ENCODE measurements around the gene AKT3.

AKT3 gene

GRCh38 chr1:243471754-243472745 lies 378.0 kb downstream of the AKT3 start:
- no peak overlapping the region for H3K4me3 ChIP-seq (ENCODE audit: low read depth, low read length)
- DNase-seq (ENCODE audit: low read depth): no peak
- TF ChIP-seq CTCF (IDR thresholded peaks at IDR 0.05; ENCODE audit: control insufficient read depth, extremely low read depth, insufficient read depth): no peak

GRCh38 chr1:243471026-243471685 lies 378.9 kb downstream of the AKT3 start:
- DNase-seq (ENCODE audit: low read depth): no peak
- TF ChIP-seq CTCF (IDR thresholded peaks at IDR 0.05; ENCODE audit: control insufficient read depth, extremely low read depth, insufficient read depth): no peak
- no peak overlapping the region for H3K4me3 ChIP-seq (ENCODE audit: low read depth, low read length)

- no peak for TF ChIP-seq CTCF (IDR thresholded peaks at IDR 0.05; ENCODE audit: control insufficient read depth, extremely low read depth, insufficient read depth)
- no peak overlapping the region for H3K4me3 ChIP-seq (ENCODE audit: low read depth, low read length)
- DNase-seq (ENCODE audit: low read depth): no peak
These were observed 379.5 kb downstream of the AKT3 start for GRCh38 chr1:243470502-243470901.

GRCh38 chr1:243469497-243469896 lies 380.5 kb downstream of the AKT3 start:
- H3K4me3 ChIP-seq (ENCODE audit: low read depth, low read length): no peak overlapping the region
- DNase-seq (ENCODE audit: low read depth): no peak
- TF ChIP-seq CTCF (IDR thresholded peaks at IDR 0.05; ENCODE audit: control insufficient read depth, extremely low read depth, insufficient read depth): no peak

- DNase-seq (ENCODE audit: low read depth): no peak
- no peak overlapping the region for H3K4me3 ChIP-seq (ENCODE audit: low read depth, low read length)
- TF ChIP-seq CTCF (IDR thresholded peaks at IDR 0.05; ENCODE audit: control insufficient read depth, extremely low read depth, insufficient read depth): no peak
These were observed 384.3 kb downstream of the AKT3 start for GRCh38 chr1:243465738-243466137.

GRCh38 chr1:243465081-243465480 lies 385.0 kb downstream of the AKT3 start:
- TF ChIP-seq CTCF (IDR thresholded peaks at IDR 0.05; ENCODE audit: control insufficient read depth, extremely low read depth, insufficient read depth): no peak
- DNase-seq (ENCODE audit: low read depth): no peak
- H3K4me3 ChIP-seq (ENCODE audit: low read depth, low read length): no peak overlapping the region
